K562 (cell line): ENCODE data around the gene TSC1. TPM values are rescaled to one million over a fixed set of nuclear protein-coding genes. Genes with fewer than 3 reads are reported as not detected.

Experiments
- ATAC-seq: fragments of 200-7000 bp; cut with Tn5 transposase; 3 replicates; pipeline ENCODE4 v1.9.1; 2020; ENCODE audit warnings: moderate library complexity
- BruUV-seq: library from RNA; stranded (reverse); fragments of 400-500 nt; replicated peaks from 2 replicates; lab custom pipeline; 2021; lab: Mats Ljungman, UMichigan
- CTCF ChIA-PET: fragments of 300-600 bp; formaldehyde crosslinking; extraction: SDS; loops from one replicate; lab custom pipeline; 2021; ENCODE audit warnings: low intra/inter-chr PET ratio; lab: Yijun Ruan, JAX
- POLR2A ChIA-PET: fragments of 300-600, 350-650 bp; sonication (Branson Sonifier 250); formaldehyde crosslinking; extraction: SDS; loops from one replicate; lab custom pipeline; 2021; ENCODE audit warnings: antibody characterized with exemption, inconsistent platforms; lab: Yijun Ruan, JAX
- DNase-seq, 4 experiments: peaks; one replicate each; pipeline versions ENCODE4 v3.0.0 to v3.0.0-alpha.2; 2011 to 2018; ENCODE audit warnings: low spot score in 3 of 4, mixed read lengths in 3 of 4; ENCODE audit errors: extremely low read depth in 1 of 4
- FAIRE-seq: peaks from 2 replicates; lab custom pipeline; 2011; peaks lifted over from hg19 to GRCh38; lab: Jason Lieb, UNC
- H2AFZ ChIP-seq: 2 replicates; pipeline ENCODE4 v1.6.0; 2011; ENCODE audit warnings: low read depth, low read length, control low read depth, inconsistent platforms
- H3K27ac ChIP-seq: fragments of 200-600 bp; 3 replicates; pipeline ENCODE4 v1.8.0; 2011; ENCODE audit warnings: low read depth, mild to moderate bottlenecking, control low read depth, inconsistent platforms, low read length, moderate library complexity, mixed read lengths; ENCODE audit errors: extremely low read depth
- H3K27me3 ChIP-seq, 2 experiments: fragments of 300-600 bp in 1 of 2; 2 replicates in 1 of 2; 3 replicates in 1 of 2; pipeline versions ENCODE4 v1.6.0 to v1.8.0; 2011; ENCODE audit warnings: inconsistent platforms in 2 of 2, low read length in 2 of 2, mild to moderate bottlenecking in 1 of 2, mixed read lengths in 1 of 2, moderate library complexity in 1 of 2; ENCODE audit not compliant: control insufficient read depth in 2 of 2, insufficient read depth in 2 of 2
- H3K36me3 ChIP-seq: fragments of 300-600 bp; 3 replicates; pipeline ENCODE4 v1.8.0; 2011; ENCODE audit warnings: mild to moderate bottlenecking, low read length, inconsistent platforms; ENCODE audit not compliant: control insufficient read depth, insufficient read depth
- H3K4me1 ChIP-seq, 2 experiments: fragments of 200-600 bp in 1 of 2; replicated peaks in 1 of 2; 2 replicates in 1 of 2; 3 replicates in 1 of 2; pipeline versions ENCODE4 v1.5.1 to v1.8.0; 2011; ENCODE audit warnings: inconsistent platforms in 2 of 2, low read length in 2 of 2, mild to moderate bottlenecking in 1 of 2, mixed read lengths in 1 of 2, moderate library complexity in 1 of 2; ENCODE audit not compliant: control insufficient read depth in 2 of 2, insufficient read depth in 2 of 2
- H3K4me2 ChIP-seq: 2 replicates; pipeline ENCODE4 v1.6.1; 2011; ENCODE audit warnings: low read length, control low read depth, inconsistent platforms, mixed read lengths; ENCODE audit not compliant: insufficient read depth
- H3K4me3 ChIP-seq: fragments of 200-600 bp; sonication (generic), shearing (Covaris generic); 2 replicates; pipeline ENCODE4 v1.5.1; 2016; ENCODE audit warnings: control low read depth, inconsistent platforms
- H3K79me2 ChIP-seq: fragments of 200-600 bp; 3 replicates; pipeline ENCODE4 v1.8.0; 2011; ENCODE audit warnings: low read length, inconsistent platforms; ENCODE audit not compliant: control insufficient read depth, insufficient read depth
- H3K9ac ChIP-seq, 2 experiments: 2 replicates each; pipeline versions ENCODE4 v1.6.0 to v1.6.1; 2011; ENCODE audit warnings: low read depth in 2 of 2, low read length in 2 of 2, control low read depth in 1 of 2, inconsistent platforms in 1 of 2, mild to moderate bottlenecking in 1 of 2, mixed read lengths in 1 of 2; ENCODE audit not compliant: insufficient read depth in 1 of 2
- H3K9me1 ChIP-seq: one replicate; pipeline ENCODE4 v1.6.0; 2011; ENCODE audit warnings: inconsistent platforms, mild to moderate bottlenecking, low read length, moderate library complexity; ENCODE audit not compliant: control insufficient read depth, insufficient read depth
- H3K9me3 ChIP-seq: replicated peaks from 2 replicates; pipeline ENCODE4 v1.5.1; 2011; ENCODE audit warnings: low read depth, low read length, inconsistent platforms; ENCODE audit not compliant: control insufficient read depth, insufficient read depth
- H4K20me1 ChIP-seq: replicated peaks from 2 replicates; pipeline ENCODE4 v1.6.1; 2011; ENCODE audit warnings: low read length, inconsistent platforms, mixed read lengths; ENCODE audit not compliant: control insufficient read depth, insufficient read depth
- ARID4B ChIP-seq: sonication (generic); formaldehyde crosslinking; IDR thresholded peaks from 2 replicates; pipeline ENCODE4 v1.8.0; 2022; ENCODE audit warnings: mild to moderate bottlenecking, missing genetic modification reagents
- CREBBP ChIP-seq: IDR thresholded peaks from one replicate; pipeline ENCODE4 v1.6.1; 2012; ENCODE audit warnings: low read depth, mild to moderate bottlenecking, control low read depth, inconsistent platforms, low read length
- E2F4 ChIP-seq: sonication (generic); formaldehyde crosslinking; IDR thresholded peaks from 2 replicates; pipeline ENCODE4 v1.8.0; 2022; ENCODE audit warnings: mild to moderate bottlenecking, low read depth, missing genetic modification reagents
- FOXA1 ChIP-seq: fragments of 450-650 bp; IDR thresholded peaks from 2 replicates; pipeline ENCODE4 v1.6.1; 2016; ENCODE audit warnings: mild to moderate bottlenecking, borderline replicate concordance
- NFIC ChIP-seq: fragments of 450-650 bp; IDR thresholded peaks from 2 replicates; pipeline ENCODE4 v1.6.1; 2017; ENCODE audit warnings: mild to moderate bottlenecking, inconsistent platforms
- PATZ1 ChIP-seq: fragments of 250-450 bp; sonication (Bioruptor Pico); IDR thresholded peaks from 2 replicates; pipeline ENCODE4 v1.5.0; 2020; ENCODE audit warnings: mild to moderate bottlenecking, borderline replicate concordance
- POLR3G ChIP-seq: IDR thresholded peaks from 2 replicates; pipeline ENCODE4 v1.6.1; 2011; ENCODE audit not compliant: insufficient read length, insufficient replicate concordance; ENCODE audit errors: extremely low read depth
- PTRF ChIP-seq: fragments of 450-650 bp; IDR thresholded peaks from 2 replicates; pipeline ENCODE4 v1.6.1; 2016; ENCODE audit warnings: mild to moderate bottlenecking, missing genetic modification characterization, missing compliant biosample characterization
- RBM15 ChIP-seq: fragments of 200-400 bp; formaldehyde crosslinking; IDR thresholded peaks from 2 replicates; pipeline ENCODE4 v1.6.1; 2018; ENCODE audit warnings: mild to moderate bottlenecking, low read length, moderate library complexity; ENCODE audit not compliant: insufficient read depth
- TCF7L2 ChIP-seq: fragments of 150-350 bp; IDR thresholded peaks from 2 replicates; pipeline ENCODE4 v1.6.1; 2016; ENCODE audit warnings: low read depth, mild to moderate bottlenecking, low read length, moderate library complexity
- ZMIZ1 ChIP-seq, 2 experiments: fragments of 150-350 bp in 1 of 2; IDR thresholded peaks; 2 replicates each; pipeline ENCODE4 v1.6.1; 2012 to 2016; ENCODE audit warnings: low read depth in 2 of 2, low read length in 2 of 2, mild to moderate bottlenecking in 1 of 2, moderate library complexity in 1 of 2
- WGBS: fragments of 100-300 bp; shearing (Covaris generic); methylation state at CpG from one replicate; pipeline ENCODE4 v1.1.6; 2016; ENCODE audit warnings: low coverage, mixed read lengths; ENCODE audit not compliant: insufficient coverage; ENCODE audit errors: missing lambda C conversion rate; 5-methylcytosine and 5-hydroxymethylcytosine counted together
- in situ Hi-C: fragments of 300-500 bp; cut with MboI; formaldehyde crosslinking; loops from 4 replicates; pipeline ENCODE4 v1.15.0; 2018; ENCODE audit warnings: inconsistent platforms, mixed read lengths
- intact Hi-C: fragments of 100-400 bp; cut with micrococcal nuclease; formaldehyde crosslinking; loops from 2 replicates; pipeline ENCODE4 v1.14.2; 2022
- polyA plus RNA-seq, 8 experiments: library from polyadenylated mRNA; depleted of rRNA in 4 of 8; stranded (reverse) in 5 of 8; unstranded in 3 of 8; fragments of >200 nt; fragmentation: Nextera tagmentation in 2 of 8; fragmentation: Illumina TruSeq in 1 of 8; extraction: Ambion mirVana in 2 of 8; extraction: Trizol in 1 of 8; gene quantifications; 2 replicates each; pipeline versions ENCODE4 v1.2.1 to v1.2.3, GENCODE V29; 2011 to 2014; ENCODE audit warnings: inconsistent platforms in 1 of 8, missing spikeins in 1 of 8
- total RNA-seq, 7 experiments: library from RNA; depleted of rRNA in 6 of 7; stranded (reverse); fragments of >200 nt in 6 of 7; fragmentation: Illumina TruSeq in 2 of 7; extraction: Trizol in 2 of 7; gene quantifications; 2 replicates each; pipeline versions ENCODE4 v1.2.1 to v1.2.3, GENCODE V29; 2011 to 2021; ENCODE audit warnings: low replicate concordance in 1 of 7

The TSC1 gene
- total and polyA plus RNA-seq, 9 of the 15 experiments (the other 6 are each of a cell fraction or from before 2014, with no cell fraction given) = 6.9 to 37.6 (median 18.6) TPM

- WGBS = 0% methylated on average over 2 of the region's 2 CpGs
- Histone ChIP-seq H3K79me2 (peaks cover 48% of the 10 kb centered on the region), H3K4me2 (peak overlapping the region; percentile 37), H3K9ac (no peak overlapping the region), H2AFZ (no peak overlapping the region), H3K27ac (no peak overlapping the region), H4K20me1 (no peaks in the 10 kb centered on the region), H3K9me1 (no peaks in the 10 kb centered on the region), H3K4me3 (no peak overlapping the region), H3K9me3 (no peaks in the 10 kb centered on the region), H3K4me1 (peaks cover 24 to 42% of the 10 kb centered on the region in 2 experiments), H3K27me3 (no peaks in the 10 kb centered on the region), H3K36me3 (peaks cover 4% of the 10 kb centered on the region; the same call in 1 of the 3 replicates)
- POLR2A ChIA-PET = interaction anchor here (0.9 to 1.2 kb wide), 3 partner anchors 16 to 38 kb away, joined by 3 to 5 read pairs (median 3); no protein-coding TSS in a partner anchor
- ATAC-seq (no peak), FAIRE-seq (no peak), DNase-seq (no peak)
- CTCF ChIA-PET = interaction anchor here (1.1 to 2.2 kb wide), 4 partner anchors 44 to 567 kb away, joined by 3 to 13 read pairs (median 4); no protein-coding TSS in a partner anchor
- in situ Hi-C loops = no loop called here
- intact Hi-C loops = loop anchor here (1.0 to 10.0 kb wide), 5 partner anchors 49 to 473 kb away; no protein-coding TSS in a partner anchor
- no TSS peak for BruUV-seq
- TF ChIP-seq E2F4 = no peak
- no peak for TF ChIP-seq PATZ1 (CRISPR knock-in tag)
- no peak for TF ChIP-seq ARID4B
- no peak for TF ChIP-seq ZMIZ1 (IDR thresholded peaks at IDR 0.05; ENCODE audit: low read depth in 2 of 2, low read length in 2 of 2)
- TF ChIP-seq NFIC = no peak
- no peak for TF ChIP-seq TCF7L2
- no peak for TF ChIP-seq POLR3G
- TF ChIP-seq CREBBP = no peak
- no peak for TF ChIP-seq RBM15
- TF ChIP-seq FOXA1 = no peak
- TF ChIP-seq PTRF (tag) = no peak
Measured at GRCh38 chr9:132978112-132978450, 33.7 kb upstream of the TSC1 start.
